SK-N-MC (cell line): ENCODE data around the gene NEK7.

Experiments used
- EZH2 ChIP-seq: fragments of 200-600 bp; sonication (generic); IDR thresholded peaks from one replicate; pipeline ENCODE4 v1.6.1; 2017; ENCODE audit warnings: antibody characterized with exemption
- POLR2AphosphoS5 ChIP-seq: IDR thresholded peaks from 2 replicates; pipeline ENCODE4 v1.6.1; 2012; ENCODE audit warnings: mild to moderate bottlenecking, low read depth, low read length, borderline replicate concordance

DNA sequence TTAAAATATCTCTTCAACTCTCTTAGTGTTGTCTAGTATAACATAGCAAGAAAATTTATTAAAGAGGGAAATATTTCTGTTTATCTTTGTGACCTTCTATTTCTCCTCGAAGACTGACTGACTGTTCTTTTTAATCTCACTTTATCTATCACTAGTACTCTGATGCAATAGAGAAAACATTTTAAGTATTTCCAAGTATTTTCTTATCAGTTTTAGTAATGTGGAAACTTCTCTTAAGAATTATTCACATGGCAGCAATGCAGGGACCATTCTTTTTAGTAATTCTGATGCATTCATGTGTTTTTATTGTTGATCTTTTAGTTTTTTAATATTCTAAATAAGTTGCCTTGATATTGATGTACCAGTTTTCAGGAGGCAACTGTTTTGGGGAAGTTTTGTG is 115.7 kb downstream of the NEK7 start:
- no peak for TF ChIP-seq EZH2
- TF ChIP-seq POLR2AphosphoS5 = no peak
